DOHH2 (cell line): ENCODE measurements around the gene ARID1B.

ENCODE experiments used
- CTCF ChIP-seq: fragments of 200-600 bp; sonication (generic); IDR thresholded peaks from one replicate; pipeline ENCODE4 v1.5.1; 2014; ENCODE audit warnings: antibody characterized with exemption, mild to moderate bottlenecking, low read depth, low read length; ENCODE audit not compliant: poor library complexity, severe bottlenecking
- EZH2phosphoT487 ChIP-seq: fragments of 200-600 bp; sonication (generic); IDR thresholded peaks from 2 replicates; pipeline ENCODE4 v1.6.1; 2017; ENCODE audit warnings: borderline replicate concordance, mild to moderate bottlenecking, antibody characterized with exemption, low read length, moderate library complexity, mixed read lengths

DNA sequence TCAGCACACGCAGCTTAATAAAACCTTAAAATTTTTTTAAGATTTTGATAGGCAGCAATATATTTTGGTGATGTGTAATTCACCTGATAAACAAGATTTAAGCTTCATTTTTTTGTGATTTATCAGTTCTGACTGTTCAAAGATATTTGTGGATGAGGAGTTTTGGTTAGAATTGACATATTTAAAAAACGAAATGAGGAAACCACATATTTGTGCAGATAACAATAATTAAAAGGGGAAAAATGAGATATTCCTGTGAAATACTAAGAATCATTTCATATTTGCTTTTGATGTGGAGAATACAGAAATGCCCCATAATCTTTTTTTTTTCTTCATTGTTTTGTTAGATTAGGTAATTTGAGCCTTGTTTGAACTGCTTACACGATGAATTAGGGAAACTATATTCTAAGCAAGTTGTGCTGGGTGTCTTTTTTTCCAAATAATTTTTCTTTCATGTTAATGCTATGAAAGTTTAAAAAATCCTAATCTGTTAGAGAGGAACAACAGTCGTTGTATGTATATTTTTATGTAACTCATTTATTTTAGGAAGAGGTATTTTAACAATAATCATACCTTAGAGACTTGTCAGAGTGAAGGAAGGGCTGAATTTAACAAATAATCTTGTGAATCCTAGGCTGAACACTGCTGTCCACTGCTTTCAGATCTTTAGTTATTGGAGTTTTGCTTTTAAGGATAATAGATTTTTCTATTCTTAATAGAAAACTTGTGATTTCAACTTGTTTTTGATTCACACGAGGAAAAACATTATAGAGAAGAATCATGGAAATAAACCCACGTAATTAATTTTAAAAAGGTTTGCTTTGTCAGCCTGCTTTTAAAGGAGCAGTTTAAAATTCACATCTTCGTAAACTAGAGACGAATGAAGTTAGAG is 4.0 kb downstream of the ARID1B start:
- TF ChIP-seq CTCF, result no peak
- TF ChIP-seq EZH2phosphoT487, result no peak
